CD4-positive, alpha-beta T cell treated with Interleukin-15 for 1 hour (primary cell): ENCODE results near the gene GSTCD.
"Not testable (repeated sequence)": the region's sequence is repeated elsewhere in the genome, so short reads cannot be mapped to it uniquely, and the experiment has no call there.

Source experiments
- DNase-seq: peaks from one replicate; pipeline ENCODE4 v3.0.0-alpha.2; 2020

The GSTCD gene

GRCh38 chr4:105808750-105809041 is 100.1 kb downstream of the GSTCD start:
- no peak for DNase-seq

- no peak for DNase-seq
Observed at GRCh38 chr4:105815701-105816100, 107.1 kb downstream of the GSTCD start.

- DNase-seq, result no peak
Observed at GRCh38 chr4:105822061-105822460, 113.5 kb downstream of the GSTCD start.

GRCh38 chr4:105828074-105828473 is 119.5 kb downstream of the GSTCD start:
- DNase-seq, result no peak

- DNase-seq, result no peak
Observed at GRCh38 chr4:105831189-105831588, 122.6 kb downstream of the GSTCD start.

GRCh38 chr4:105835177-105835576 is 126.6 kb downstream of the GSTCD start:
- no peak for DNase-seq

- no peak for DNase-seq
Observed at GRCh38 chr4:105836537-105836936, 128.0 kb downstream of the GSTCD start.

- no peak for DNase-seq
Observed at GRCh38 chr4:105837037-105837436, 128.5 kb downstream of the GSTCD start.

- DNase-seq, result no peak
Observed at GRCh38 chr4:105838082-105838481, 129.5 kb downstream of the GSTCD start.

GRCh38 chr4:105840426-105841174 is 132.0 kb downstream of the GSTCD start:
- DNase-seq, result no peak

GRCh38 chr4:105843941-105844340 is 135.4 kb downstream of the GSTCD start:
- no peak for DNase-seq

GRCh38 chr4:105845559-105845958 is 137.0 kb downstream of the GSTCD start:
- no peak for DNase-seq

- not testable (repeated sequence) for DNase-seq
Observed at GRCh38 chr4:105848359-105848758, 139.8 kb downstream of the GSTCD start.

GRCh38 chr4:105851196-105851595 is 142.6 kb downstream of the GSTCD start:
- DNase-seq, result no peak

- DNase-seq, result not testable (repeated sequence)
Observed at GRCh38 chr4:105852230-105852629, 143.6 kb downstream of the GSTCD start.

- DNase-seq, result no peak
Observed at GRCh38 chr4:105858466-105859040, 150.0 kb downstream of the GSTCD start.

GRCh38 chr4:105859233-105859632 is 150.6 kb downstream of the GSTCD start:
- DNase-seq, result no peak

- DNase-seq, result no peak
Observed at GRCh38 chr4:105870963-105871362, 162.4 kb downstream of the GSTCD start.

GRCh38 chr4:105871997-105872396 is 163.4 kb downstream of the GSTCD start:
- no peak for DNase-seq

GRCh38 chr4:105875233-105875632 is 166.6 kb downstream of the GSTCD start:
- DNase-seq, result no peak

- DNase-seq, result no peak
Observed at GRCh38 chr4:105878668-105879067, 170.1 kb downstream of the GSTCD start.

- no peak for DNase-seq
Observed at GRCh38 chr4:105887508-105887907, 178.9 kb downstream of the GSTCD start.

- no peak for DNase-seq
Observed at GRCh38 chr4:105894660-105895582, 186.3 kb downstream of the GSTCD start, which contains the start of gene NPNT. TSS of gene NPNT (plus strand) at chr4:105895471. CDS start at chr4:105895653, 182 bp downstream.
